NCI-H146 (cell line): ENCODE data around the gene MTMR1.

ENCODE experiments used
- DNase-seq: peaks from one replicate; lab custom pipeline; 2025; lab: John Stamatoyannopoulos, UW

MTMR1 gene

DNA sequence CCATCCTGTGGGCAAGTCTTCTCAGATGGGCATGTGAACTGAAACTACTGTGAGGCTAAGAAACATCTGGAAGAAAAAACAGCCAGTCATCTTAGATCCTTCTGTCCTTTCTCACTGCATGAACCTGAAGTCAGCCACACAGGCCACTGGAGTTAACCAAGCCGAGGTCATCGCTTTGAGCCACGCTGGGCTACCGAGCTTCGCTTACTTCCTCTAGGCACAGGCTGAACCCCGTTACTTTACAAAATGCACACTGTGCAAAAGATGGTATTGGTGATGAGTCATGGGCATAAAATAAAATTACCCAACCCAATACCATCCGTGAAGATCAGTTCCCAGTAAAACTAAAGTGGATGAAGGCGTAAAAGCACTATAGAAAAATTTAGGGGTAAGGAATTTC is 86.2 kb downstream of the MTMR1 start:
- DNase-seq, result no peak

DNA sequence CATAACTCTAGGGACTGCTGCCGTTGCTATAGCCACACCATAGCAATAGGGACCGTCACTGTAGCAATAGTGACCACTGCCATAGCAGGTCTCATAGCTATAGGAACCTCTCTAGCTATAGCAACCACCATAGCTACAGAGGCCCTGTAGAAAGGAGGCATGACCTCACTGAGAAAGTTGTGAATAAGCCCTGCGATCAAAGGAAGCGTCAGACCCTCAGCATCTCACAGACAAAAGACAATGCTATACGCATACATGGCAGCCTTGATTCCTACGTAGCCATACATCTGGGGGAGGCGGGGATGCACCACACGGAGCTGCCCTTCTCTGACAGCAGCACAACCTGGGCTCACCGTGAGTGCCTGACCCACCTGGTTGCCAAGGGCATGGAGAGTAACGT is 88.5 kb downstream of the MTMR1 start:
- no peak for DNase-seq

DNA sequence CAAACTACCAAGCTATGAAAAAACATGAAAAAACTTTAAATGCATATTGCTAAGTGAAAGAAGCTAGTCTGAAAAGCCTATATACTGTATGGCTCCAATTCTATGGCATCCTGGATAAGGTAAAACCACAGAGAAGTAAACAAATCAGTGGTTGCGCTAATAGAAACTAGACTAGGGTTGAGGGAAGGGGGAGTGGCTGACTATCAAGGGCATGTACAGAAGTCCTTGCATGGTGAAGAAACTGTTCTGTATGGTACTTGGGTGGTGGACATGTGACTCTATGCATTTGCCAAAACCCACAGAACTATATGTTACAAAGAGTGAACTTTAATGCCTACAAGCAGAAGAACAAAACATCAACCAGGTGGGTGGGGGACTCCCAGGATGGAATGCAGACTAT is 96.8 kb downstream of the MTMR1 start:
- no peak for DNase-seq

DNA sequence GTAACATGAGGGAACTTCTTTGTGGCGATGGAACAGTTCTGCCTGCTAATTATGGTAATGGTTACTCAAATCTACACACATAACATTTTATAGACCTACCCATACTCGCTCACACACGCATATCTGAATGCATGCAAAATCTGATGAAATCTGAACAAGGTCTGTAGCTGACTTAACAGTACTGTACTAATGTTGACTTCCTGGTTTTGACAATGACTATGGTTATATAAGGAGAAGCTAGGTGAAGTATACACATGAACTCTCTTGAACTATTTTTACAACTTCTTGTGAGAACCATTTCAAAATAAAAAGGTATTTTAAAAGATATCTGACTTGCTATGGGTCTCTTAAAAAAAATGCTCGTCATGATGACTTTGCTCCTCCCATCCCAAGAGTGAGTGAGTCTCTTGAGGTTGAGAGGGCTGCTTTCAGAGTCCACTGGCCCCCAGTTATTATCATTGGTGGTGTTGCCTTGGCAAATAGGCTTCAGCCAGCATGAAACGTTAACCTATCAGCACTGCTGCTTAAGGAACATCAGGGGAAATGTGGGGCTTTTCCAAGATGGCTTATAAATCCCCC is 99.8 kb downstream of the MTMR1 start:
- DNase-seq, result no peak

DNA sequence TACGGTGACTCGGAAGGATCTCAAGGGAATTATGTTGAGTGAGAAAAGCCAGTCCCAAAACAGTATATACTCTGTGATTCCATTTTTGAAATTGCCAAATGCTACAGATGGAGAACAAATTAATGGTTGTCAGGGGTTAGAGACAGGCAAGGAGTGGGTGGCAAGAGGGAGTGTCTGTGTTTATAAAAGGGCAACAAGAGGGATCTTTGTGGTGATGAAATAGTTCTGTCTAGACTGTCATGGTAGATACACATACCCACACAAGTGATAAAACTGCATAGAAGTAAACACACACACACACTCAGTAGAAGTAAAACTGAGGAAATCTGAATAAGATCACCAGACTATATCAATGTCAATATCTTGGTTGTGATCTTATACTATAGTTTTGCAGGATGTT is 112.5 kb downstream of the MTMR1 start:
- no peak for DNase-seq

DNA sequence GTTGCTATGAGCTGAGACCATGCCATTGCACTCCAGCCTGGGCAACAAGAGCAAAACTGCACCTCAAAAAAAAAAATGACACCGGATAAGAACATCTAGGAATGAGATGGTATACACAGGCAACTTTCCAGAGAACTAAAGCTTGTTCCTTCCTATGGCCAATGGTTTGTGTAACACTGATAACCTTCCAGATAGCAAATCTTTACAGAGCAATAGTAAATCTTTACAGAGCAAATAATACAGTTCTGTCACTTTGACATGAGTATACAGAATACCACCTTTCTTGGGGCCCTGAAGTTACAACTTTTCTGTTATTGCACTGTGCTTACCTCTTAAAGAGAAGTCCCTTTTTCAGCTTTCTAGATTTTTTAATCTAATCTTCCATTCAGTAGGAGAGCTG is 113.6 kb downstream of the MTMR1 start:
- no peak for DNase-seq

DNA sequence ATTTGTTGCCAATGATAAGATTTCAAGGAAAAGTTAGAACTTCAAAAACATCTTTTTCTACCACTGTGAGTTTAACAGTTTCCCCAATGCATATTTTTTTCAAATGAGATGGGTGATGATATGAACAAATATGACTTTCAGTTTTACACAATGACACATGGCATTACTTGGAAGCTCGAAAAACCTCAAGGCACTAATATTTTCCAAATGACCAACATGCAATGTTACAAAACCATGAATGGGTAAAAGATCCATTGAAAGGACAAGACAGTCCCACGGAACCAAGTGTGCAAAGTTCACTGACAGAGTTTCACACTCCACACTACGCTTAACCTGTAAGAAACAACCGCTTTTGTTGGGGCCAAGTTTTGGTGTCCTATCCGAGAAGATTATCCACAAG is 120.7 kb downstream of the MTMR1 start:
- no peak for DNase-seq
